ENCODE data around the gene UFD1.

UFD1 gene

GRCh38 chr22:19503869-19504268, 24.9 kb upstream of the UFD1 start:
- no peak for DNase-seq (ENCODE audit: low read depth)
- no peak for TF ChIP-seq CTCF (IDR thresholded peaks at IDR 0.05; ENCODE audit: control insufficient read depth, extremely low read depth, insufficient read depth)
- no peak overlapping the region for H3K4me3 ChIP-seq (ENCODE audit: low read depth, low read length)

GRCh38 chr22:19503367-19503766, 24.4 kb upstream of the UFD1 start:
- no peak for TF ChIP-seq CTCF (IDR thresholded peaks at IDR 0.05; ENCODE audit: control insufficient read depth, extremely low read depth, insufficient read depth)
- no peak overlapping the region for H3K4me3 ChIP-seq (ENCODE audit: low read depth, low read length)
- DNase-seq (ENCODE audit: low read depth), result no peak

GRCh38 chr22:19501897-19502447, 23.0 kb upstream of the UFD1 start:
- DNase-seq (ENCODE audit: low read depth), result no peak
- TF ChIP-seq CTCF (IDR thresholded peaks at IDR 0.05; ENCODE audit: control insufficient read depth, extremely low read depth, insufficient read depth), result no peak

GRCh38 chr22:19499880-19500242, 20.9 kb upstream of the UFD1 start:
- no peak for TF ChIP-seq CTCF (IDR thresholded peaks at IDR 0.05; ENCODE audit: control insufficient read depth, extremely low read depth, insufficient read depth)
- DNase-seq (ENCODE audit: low read depth), result no peak

More at GRCh38 chr22:19501897-19502447, 23.0 kb upstream of the UFD1 start:
- no peak overlapping the region for H3K4me3 ChIP-seq (ENCODE audit: low read depth, low read length)

GRCh38 chr22:19499236-19499879, 20.4 kb upstream of the UFD1 start:
- no peak overlapping the region for H3K4me3 ChIP-seq (ENCODE audit: low read depth, low read length)
- no peak for TF ChIP-seq CTCF (IDR thresholded peaks at IDR 0.05; ENCODE audit: control insufficient read depth, extremely low read depth, insufficient read depth)
- DNase-seq (ENCODE audit: low read depth), result no peak

More at GRCh38 chr22:19499880-19500242, 20.9 kb upstream of the UFD1 start:
- H3K4me3 ChIP-seq (ENCODE audit: low read depth, low read length), result no peak overlapping the region

- no peak overlapping the region for H3K4me3 ChIP-seq (ENCODE audit: low read depth, low read length)
- DNase-seq (ENCODE audit: low read depth), result no peak
- TF ChIP-seq CTCF (IDR thresholded peaks at IDR 0.05; ENCODE audit: control insufficient read depth, extremely low read depth, insufficient read depth), result no peak
Measured at GRCh38 chr22:19498866-19499190, 19.8 kb upstream of the UFD1 start.

Measured in LNCaP clone FGC (cell line).